NCI-H524 (cell line): ENCODE measurements around the gene AGPAT2.
A peak's percentile ranks its signal among the peaks of the same experiment; 100 is the strongest.

Experiments used
- DNase-seq, 2 experiments: peaks; one replicate each; lab custom pipeline; 2025; lab: John Stamatoyannopoulos, UW

Gene AGPAT2

DNA sequence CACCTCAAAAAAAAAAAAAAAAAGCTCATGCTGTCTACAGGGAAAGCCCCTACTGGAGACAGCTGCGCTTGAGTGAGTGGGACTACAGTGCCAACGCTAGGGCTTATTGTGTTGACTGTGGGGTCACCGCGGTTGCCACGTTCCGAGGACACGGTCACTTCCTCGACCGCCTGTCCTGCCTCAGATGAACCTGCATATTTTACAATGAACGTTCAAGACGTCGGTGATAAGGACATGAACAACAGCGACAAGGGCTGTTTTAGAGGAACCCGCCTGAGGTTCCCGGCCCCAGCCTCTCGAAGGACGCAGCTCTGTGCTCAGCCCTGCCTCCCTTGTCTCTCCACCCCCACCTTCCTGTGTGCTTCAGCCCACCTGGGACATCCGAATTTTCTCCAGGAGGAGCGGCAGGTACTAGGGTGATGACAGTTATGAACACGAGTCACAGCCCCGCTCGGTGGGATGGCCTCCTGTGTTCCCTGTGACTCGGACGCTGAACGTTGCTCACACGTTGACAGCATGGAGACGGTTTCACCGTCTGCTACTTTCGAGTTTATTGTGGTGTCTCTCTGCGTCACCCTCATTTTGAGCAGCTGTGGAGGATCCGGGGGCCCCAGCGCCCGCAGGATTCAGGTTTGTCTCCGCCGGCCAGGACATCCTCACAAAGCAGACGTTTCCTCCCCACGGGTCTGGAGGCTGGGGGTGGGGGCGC is 13.9 kb upstream of the AGPAT2 start:
- DNase-seq = no peak

DNA sequence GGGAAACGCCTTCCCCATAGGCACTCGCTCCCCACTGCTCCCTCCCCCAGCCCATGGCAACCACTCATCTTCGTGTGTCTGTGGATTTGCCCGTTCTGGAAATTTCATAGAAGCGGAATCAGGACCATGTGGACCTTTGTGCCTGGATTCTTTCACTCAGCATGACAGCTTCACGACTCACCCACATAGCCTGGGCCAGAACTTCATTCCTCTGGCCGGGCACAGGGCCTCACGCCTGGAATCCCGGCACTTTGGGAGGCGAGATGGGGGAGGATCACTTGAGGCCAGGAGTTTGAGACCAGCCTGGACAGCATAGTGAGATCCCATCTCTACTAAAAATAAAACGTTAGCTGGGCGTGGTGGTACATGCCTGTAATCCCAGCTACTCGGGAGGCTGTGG is 13.0 kb upstream of the AGPAT2 start:
- no peak for DNase-seq

DNA sequence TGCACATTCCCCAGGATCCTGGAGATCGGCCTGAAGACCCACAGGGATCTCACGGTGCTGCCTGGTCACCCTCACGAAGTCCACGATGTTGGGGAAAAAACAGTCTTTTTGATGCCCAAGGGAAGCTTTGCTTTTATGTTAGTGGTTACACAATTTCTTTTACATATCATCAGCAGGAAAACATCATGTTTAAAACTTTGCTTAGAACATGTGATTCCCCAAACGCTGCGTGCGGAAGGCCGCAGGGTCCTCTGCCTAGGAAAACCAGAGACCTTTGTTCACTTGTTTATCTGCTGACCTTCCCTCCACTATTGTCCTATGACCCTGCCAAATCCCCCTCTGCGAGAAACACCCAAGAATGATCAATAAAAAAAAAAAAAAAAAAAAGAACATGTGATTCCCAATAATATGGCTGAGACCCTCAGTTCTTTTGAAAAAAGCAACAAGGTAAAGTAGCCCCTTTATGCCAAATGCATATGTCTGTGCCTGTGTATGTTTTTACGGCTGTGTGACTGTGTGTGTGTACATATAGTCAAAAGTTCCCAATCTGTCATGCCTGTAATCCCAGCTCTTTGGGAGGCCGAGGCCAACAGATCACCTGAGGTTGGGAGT is 11.5 kb upstream of the AGPAT2 start:
- DNase-seq = no peak

- no peak for DNase-seq
Observed at GRCh38 chr9:136697821-136698526, 10.7 kb upstream of the AGPAT2 start.

DNA sequence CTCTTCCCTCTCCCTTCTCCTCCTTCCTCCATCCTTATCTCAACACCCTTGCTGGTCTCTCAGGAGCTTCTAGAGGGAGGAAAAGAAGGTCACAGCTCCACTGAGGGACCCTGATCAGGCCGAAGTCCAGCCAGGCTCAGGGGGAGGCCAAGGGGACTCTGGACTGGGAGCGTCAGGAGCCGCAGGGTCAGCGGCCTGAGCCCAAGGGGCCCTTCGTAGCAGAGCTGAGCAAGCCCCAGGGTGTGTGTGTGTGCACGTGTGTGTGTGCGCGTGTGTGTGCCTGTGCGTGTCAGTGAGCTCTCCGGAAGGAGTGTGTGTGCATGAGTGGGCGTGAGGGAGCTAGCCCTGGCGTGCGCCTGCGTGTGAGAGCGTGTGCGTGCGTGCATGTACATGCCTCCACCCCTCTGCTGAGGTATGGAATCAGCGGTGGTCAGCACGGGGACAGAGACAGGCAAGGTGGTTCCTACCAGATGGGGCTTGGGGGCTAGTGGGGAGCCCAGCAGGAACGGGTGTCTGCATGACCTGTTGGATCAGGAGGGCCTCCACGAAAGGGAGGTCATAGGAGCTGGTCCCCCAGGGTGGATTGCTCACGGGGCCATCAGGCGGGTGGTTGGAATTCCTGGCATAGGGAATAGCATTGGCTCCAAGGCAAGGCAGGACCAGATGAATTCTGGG is 10.0 kb upstream of the AGPAT2 start:
- no peak for DNase-seq

DNA sequence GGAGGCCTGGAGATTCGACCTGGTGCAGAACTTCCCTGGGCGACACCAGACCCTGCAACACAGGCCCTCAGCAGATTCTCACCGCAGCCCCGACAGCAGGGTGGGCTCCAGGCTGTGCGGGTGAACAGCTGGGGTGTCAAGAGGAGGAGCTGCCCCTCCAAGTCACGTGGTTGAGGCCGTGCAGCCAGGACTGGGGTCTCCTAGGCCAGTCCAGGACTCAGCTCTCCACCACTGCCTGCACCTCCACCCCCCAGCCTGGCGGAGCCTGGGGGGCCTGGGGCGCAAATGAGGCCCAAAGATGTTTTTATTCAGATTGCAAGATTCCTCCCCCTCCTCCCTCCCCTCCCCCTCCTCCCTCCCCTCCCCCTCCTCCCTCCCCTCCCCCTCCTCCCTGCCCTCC is 9.2 kb upstream of the AGPAT2 start:
- peak; percentile 87 to 92 for DNase-seq

DNA sequence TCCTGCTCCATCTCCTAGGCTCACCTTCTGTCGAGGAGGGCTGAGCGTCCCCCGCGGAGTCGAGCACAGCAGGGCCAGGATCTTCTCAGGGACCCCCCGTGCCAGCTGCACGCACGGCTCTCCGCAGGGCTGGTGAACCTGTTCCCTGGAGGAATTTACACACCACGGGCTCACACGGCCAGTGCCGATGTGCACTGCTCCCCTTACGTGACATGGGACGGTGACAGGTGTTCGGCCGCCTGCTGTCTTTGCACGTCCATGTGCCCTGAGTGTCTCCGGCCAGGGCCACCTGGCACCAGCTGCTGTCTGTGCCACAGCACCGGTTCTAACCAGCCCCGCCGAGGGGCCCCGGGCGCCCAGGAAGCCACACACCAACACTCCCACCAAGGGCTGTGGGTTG is 8.7 kb upstream of the AGPAT2 start:
- peak; percentile 94 to 96 for DNase-seq

DNA sequence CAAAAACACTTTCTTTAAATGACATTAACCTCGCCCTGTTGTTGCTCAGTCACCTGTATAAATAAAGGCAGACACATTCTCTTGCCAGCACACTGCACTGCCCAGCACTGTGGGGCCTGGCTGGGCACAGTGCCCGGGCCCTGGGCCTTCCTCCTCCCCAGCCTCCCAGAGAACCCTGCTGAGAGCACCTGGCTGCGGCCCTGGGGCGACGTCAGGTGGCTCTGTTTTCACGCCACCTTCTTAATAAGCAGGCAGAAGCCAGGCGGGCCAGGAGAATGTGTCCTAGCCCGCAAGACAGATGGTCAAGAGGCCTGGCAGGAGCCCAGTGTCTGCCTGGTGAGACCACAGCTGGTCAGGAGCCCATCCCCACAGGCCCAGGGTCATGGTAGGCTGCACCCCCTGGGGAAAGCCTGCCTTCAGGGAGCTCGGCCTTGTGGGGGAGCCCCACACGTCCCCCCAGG is 8.2 kb upstream of the AGPAT2 start:
- DNase-seq = peak; percentile 94 to 97

- DNase-seq = no peak
Observed at GRCh38 chr9:136694872-136695247, 7.6 kb upstream of the AGPAT2 start.

- peak in 1 of 2 experiments; percentile 64 for DNase-seq
Observed at GRCh38 chr9:136694163-136694871, 7.1 kb upstream of the AGPAT2 start.

DNA sequence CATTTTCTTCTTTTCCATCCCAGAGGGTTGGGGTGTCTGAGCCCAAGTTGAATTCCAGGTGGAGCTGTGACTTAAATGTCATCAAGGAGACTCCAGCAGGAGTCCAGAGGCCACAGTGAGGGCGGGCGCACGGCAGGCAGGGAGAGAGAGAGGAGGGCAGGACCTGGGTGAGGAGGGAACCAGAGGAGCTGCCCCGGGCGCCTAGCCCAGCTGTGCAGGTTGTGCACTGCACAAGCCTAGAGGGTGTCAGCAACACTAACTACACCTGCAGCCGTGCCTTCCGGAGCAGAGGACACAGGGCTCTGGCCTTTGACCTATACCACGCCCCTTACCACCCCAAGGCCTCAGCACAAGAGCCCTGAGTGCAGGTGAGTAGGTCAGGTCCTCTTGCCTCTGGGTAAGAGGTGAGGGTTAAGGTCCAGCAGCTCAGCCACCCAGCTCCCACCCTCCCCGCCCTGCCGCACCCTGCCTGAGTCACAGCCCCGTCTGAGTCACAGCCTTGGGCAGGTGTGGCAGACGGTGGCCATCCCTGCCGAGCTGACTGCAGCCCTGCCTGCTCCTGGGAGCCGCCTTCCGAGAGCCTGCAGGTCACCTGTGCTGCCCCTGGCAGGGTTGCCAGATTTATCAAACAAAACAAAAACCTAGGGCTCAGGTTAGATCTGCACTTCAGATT is 6.4 kb upstream of the AGPAT2 start:
- DNase-seq = no peak

DNA sequence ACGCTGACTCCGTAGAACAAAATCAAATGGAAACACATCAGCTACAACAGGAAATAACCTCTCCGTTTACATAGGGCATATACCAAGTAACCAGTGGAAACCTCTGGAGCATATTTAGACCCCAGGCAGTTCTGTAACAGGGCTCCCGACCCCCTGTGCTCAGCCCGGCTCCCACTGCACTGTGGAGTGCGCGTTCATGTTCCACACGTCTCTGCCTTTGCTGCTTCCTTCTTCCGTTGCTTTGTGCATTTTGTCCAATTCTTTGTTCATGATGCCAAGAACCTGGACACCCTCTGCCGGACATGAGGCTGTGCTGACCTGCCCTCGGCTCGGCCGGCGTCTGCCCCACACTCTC is 5.9 kb upstream of the AGPAT2 start:
- DNase-seq = no peak

- DNase-seq = no peak
Observed at GRCh38 chr9:136692185-136693134, 5.2 kb upstream of the AGPAT2 start.

DNA sequence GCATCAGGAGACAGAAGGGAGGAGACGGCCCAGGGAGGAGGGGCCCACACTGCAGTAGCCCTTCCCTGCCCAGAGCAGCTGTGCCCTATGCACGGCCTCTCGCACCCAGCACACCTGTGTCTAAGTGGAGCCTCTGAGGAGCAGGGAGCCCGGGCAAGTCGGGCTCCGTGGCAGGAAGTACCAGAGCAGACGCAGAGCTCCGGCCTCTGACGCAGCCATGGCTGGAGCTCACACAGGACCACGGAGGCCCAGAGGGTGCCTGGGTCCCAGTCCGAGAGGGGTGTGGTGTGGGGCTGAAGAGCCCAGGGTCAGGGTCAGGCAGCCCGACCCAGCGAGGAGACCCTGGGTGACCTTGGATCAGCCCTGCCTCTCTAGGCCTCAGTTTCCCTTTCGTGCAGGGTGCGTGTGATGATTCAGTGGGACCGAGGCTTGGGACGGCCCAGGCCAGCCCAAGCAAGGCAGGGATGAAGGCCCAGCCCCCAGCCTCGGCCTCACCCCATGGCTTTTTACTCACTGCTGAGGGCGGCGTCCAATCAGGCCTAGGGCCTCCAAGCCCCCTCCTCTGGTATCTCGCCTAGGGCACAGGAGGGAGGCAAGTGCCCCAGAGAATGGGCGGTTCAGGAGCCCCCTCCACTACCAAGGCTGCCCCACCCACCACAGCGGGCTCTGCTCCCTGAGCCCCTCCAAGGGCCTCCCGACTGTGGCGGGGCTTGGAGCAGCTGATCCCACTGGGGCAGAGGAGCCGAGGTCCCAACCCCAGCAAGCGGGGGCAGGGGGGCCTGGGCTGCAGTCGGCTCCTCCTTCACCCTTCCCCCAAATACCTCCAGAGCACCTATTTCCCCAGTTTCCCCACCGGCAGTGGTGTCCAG is 4.3 kb upstream of the AGPAT2 start:
- no peak for DNase-seq

DNA sequence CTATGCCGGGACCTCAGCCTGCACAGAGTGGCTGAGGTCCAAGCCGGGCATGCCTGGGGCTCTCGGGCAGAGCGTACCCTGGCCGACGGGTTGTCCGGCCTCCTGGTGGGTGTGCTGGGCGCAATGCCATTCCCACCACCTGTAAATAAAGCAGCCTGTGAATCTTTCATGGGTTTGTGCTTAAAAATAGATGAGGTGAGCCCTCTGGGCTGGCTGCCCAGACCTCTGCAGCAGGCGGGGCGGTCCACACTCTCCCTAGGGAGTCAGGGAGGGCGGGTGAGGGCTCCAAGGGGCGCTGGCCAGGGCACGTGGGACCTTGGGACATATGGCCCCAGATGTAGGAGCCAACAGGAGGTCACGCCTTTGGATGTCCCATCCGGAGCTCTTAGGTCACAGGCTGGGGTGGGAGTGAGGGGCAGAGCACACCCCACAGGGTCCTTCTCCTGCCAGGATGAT is 3.6 kb upstream of the AGPAT2 start:
- peak in 1 of 2 experiments; percentile 43 for DNase-seq

DNA sequence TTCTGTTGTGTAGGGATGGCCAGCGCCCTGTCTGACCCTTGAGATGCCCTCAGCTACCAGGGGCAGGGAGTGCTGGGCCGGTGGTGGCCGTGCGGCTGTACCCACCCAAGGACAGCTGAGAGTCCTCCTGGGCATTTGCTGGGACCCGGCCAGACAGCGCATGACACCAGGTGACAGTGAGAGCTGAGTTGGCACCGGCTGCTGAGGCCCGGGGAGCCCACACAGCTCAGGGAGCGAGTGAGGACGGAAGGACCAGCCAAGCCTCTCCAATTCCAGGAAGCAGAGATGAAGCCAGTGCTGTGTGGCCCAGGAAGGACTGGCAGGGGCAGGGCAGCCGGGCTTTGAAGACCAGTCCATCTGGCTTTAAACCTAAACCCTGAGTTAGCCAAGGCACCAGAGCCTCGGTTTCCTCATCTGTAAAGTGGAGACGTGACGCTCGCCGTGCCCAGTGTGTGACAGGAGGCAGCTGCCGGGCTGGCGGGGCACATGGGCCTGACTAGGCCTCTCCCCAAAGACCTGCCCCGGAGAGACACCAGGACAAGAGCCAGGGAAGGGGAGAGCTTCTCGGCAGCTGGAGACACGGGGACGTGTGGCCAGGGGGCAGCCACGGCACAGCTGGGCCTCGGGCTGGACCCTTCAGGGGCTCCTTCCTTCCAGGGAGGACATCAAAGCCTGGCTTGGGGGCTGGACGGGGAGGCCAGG is 3.0 kb upstream of the AGPAT2 start:
- no peak for DNase-seq

GRCh38 chr9:136689108-136689460 is 1.8 kb upstream of the AGPAT2 start:
- no peak for DNase-seq

DNA sequence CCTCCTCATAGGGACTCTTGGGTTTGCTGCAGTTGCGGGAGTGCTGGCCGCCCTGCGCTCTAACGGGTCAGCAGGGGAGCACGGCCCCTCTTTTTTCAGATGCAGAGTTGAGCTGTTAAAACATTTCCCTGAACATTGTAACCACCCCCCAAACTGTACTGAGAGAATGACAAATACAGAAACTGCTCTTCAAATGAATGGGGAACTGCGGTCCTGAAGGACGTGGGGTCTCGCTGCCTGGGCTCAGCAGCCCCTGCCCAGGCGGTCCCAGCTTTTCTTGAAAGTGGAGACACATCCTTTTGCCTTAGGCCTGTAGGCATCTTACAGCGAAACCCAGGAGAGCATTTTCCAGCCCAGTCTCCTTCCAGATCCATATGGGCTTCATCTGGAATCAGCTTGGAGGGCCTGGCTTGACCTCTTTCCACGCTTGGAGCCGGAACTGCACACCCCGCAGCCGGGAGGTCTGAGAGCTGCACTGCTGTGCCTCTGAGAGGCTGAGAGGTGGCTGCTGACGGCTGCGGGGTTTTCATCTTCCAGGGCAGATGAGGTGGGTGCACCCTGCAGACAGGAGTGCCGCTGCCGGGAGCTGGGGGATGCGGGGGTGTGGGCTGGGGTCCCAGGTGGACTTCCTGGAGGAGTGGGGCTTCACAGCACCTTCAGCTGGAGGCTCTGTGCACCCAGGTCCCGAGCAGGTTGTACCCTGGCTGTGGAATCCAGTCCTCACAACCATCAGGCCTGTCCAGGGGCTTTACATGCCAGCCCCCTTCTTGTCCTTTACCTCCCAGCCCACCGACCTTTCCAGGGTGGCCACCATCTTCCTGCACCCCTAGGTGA is 1.2 kb upstream of the AGPAT2 start:
- DNase-seq = no peak
